ENCODE measurements around the gene ADPRS.

ADPRS gene

GRCh38 chr1:36109041-36109679 is 20.5 kb downstream of the ADPRS start:
- peak; percentile 35 for DNase-seq

GRCh38 chr1:36111151-36111550 is 22.5 kb downstream of the ADPRS start:
- no peak for DNase-seq

DNA sequence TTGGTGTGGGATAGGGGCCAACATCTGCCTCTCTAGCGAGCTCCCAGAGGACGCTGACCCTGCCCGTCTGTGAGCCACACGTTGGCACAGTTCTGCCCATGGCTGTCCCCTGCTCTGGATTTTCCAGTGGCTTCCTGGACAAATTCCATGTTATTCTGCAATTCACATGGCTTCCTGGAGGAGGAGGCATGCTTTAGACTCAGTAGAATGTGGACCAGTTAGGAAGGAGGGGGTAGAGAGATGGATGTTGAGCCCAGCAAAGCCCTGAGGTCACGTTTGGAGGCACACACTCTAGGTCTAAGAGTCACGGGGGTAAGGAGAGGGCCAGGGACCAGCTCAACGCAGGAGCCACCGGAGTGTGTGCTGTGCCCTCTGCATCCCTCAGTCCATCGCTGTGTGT is 24.1 kb downstream of the ADPRS start:
- no peak for DNase-seq

GRCh38 chr1:36114371-36114770 is 25.7 kb downstream of the ADPRS start:
- no peak for DNase-seq

GRCh38 chr1:36115200-36115669 is 26.5 kb downstream of the ADPRS start:
- DNase-seq, result no peak

DNA sequence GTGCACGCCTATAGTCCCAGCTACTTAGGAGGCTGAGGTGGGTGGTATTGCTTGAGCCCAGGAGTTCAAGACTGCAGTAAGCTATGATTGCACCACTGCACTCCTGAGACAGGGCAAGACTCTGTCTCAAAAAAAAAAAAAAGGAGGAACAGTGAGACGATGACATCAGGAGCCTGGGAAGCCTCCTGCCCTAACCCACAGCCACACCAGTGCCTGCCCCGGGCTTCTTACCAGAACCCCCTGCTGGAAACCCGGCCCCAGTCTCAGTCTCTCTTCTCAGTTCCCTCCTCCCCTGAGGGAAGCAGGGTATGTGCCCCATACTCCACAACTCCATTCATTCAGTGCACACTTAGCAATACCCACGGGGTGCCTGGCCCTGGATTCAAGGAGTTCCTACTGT is 27.2 kb downstream of the ADPRS start:
- no peak for DNase-seq

- DNase-seq, result no peak
These were observed 28.2 kb downstream of the ADPRS start for GRCh38 chr1:36116901-36117300.

GRCh38 chr1:36118447-36119204 is 29.9 kb downstream of the ADPRS start:
- DNase-seq, result no peak

- DNase-seq, result no peak
These were observed 30.8 kb downstream of the ADPRS start for GRCh38 chr1:36119456-36119855.

DNA sequence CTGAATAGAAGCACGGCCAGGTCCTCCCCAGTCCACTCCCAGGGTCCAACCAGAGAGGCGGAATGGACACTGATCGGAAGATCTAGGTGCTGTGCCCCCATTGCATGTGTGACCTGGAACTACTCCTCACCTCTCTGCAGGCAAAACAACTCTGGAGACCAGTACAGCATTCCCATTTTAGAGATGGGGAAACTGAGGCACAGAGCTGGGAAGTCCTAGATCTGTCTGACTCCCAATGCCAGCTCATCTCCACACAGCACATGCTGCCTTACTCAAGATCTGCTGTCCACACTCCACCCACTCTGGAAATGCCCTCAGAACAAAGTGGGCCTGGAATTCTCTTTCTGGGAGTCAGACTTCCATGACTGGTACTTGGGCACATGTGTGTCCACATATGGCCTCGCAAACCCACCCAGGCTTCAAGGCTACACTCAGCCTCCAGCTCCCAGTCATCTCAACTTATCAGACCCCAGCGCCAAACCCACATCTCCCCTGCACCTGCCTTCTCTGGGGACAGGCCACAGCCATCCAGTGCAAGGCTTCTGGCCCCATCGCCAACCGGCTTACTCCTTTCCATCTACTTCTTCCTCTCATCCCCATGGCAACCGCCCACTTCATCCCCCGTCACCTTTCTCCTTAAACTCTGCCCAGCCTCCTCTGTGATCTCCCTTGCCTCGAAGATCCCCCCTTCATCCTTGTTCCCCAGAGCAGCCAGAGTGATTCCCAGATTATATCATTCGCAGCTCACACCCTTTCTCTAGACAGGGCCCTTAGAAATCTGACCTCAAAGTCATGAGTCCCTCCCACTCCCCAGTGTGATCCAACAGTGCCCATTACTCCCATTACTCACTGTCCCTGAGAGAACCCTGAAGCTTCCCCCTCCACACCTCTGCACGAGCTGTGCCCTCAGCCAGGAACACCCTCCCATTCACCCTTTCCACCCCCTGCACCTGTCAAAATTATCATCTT is 33.7 kb downstream of the ADPRS start:
- no peak for DNase-seq

- no peak for DNase-seq
These were observed 34.7 kb downstream of the ADPRS start for GRCh38 chr1:36123356-36123755.

GRCh38 chr1:36124404-36125128 is 35.9 kb downstream of the ADPRS start:
- DNase-seq, result no peak

- no peak for DNase-seq
These were observed 36.7 kb downstream of the ADPRS start, which contains the start of gene COL8A2 for GRCh38 chr1:36125129-36125991. TSS of gene COL8A2 (minus strand) at chr1:36125222. CDS start at chr1:36100242, 24,980 bp downstream.

DNA sequence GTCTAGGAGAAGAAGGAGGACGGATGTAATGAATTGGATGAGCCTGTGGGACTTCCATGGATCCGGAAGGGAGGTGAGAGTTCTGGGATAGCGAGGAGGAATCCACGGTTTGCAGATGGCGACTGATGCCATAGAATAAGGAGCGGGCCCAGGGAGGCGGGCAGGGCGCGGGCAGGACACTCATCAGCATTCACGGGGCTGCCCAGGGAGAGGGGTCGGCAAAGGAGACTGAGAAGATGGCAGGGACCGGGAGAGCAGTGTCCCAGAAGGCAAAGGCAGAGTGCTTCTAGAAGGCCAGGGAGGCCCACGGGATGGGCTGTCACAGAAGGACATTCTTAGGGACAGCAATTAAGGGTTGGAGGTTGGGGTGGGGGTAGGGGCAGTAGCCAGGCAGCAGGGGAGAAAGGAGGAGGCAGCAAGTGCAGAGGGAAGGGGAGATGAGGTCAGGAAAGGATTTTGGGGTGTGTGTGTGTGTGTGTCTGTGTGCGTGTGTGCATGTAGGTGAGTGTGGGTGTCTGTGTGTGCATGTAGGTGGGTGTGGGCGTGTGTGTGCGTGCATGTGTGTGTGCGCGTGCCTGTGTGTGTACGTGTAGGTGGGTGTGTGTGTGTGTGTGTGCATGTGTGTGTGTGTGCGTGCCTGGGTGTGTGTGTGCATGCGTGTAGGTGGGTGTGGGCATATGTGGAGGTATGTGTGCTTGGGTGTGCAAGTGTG is 37.5 kb downstream of the ADPRS start:
- no peak for DNase-seq

GRCh38 chr1:36126797-36127500 is 38.3 kb downstream of the ADPRS start:
- DNase-seq, result no peak

DNA sequence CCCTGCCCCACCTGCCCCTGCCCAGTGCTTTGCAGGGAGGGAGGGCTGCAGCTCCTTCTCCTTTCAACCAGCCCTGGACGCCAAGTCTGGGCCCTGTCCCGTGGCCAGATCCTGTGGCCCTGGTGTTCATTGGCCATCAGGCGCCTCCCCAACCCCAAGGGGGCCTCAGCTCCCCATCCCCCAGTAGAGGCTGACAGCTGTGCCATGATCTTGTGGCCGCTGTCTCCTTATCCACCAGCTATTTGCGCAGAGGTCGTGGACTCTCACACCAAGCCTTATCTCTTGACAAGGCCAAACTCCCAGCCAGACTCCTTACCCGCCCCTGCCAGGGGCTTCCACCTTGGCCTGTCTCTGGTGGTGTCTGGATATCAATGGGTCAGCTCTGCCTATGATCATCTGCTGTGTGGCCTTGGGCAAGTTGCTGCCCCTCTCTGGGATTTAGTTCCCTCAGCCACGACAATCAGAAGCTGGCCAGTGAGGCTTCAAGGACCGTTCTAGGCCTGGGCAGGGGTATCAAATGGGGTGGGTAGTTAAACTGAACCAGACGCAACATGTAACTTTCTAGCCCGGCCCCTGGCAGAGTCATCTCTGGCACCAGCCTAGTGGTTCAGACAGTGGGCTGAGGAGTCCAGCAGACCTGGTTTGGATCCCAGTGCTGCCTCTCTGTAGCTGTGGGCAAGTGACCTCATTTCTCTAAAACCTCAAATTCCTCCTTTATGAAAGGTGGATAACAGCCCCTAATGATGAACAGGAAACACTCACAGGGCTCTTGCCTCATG is 39.6 kb downstream of the ADPRS start:
- no peak for DNase-seq

- DNase-seq, result no peak
These were observed 40.2 kb downstream of the ADPRS start for GRCh38 chr1:36128905-36129206.

GRCh38 chr1:36132029-36132428 is 43.3 kb downstream of the ADPRS start:
- DNase-seq, result no peak

- no peak for DNase-seq
These were observed 44.8 kb downstream of the ADPRS start for GRCh38 chr1:36133484-36133883.

DNA sequence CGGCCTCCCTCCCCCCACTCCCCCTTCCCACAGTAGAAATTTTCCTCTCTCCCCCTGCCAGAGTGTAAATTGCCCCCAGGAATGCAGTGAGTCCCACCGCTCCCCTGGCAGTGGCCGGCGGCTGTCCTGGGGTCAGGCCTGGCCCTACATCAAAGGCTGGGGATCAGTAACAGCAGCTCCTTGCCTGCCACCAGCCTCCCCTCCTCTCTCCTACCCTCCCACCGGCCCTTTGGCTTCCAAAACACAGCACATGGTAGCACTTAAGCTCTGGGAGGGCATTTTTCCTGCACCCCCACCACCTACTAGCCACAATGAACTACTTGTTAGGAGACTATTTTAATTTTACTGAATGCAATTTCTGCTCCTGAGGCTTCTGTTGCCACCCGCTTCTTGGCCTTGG is 45.3 kb downstream of the ADPRS start:
- DNase-seq, result no peak

Measured in activated effector memory CD4-positive, alpha-beta T cell treated with Interleukin-2 at 50 U/mL for 16 hours (primary cell).